Islet of Langerhans (tissue), 1 donor: Measurements from ENCODE around the gene LCE3A.
"Not testable (repeated sequence)": the region's sequence is repeated elsewhere in the genome, so short reads cannot be mapped to it uniquely, and the experiment has no call there.

ENCODE experiments used
- FAIRE-seq: peaks from one replicate; lab custom pipeline; 2011; peaks lifted over from hg19 to GRCh38; lab: Jason Lieb, UNC

The LCE3A gene, protein sequence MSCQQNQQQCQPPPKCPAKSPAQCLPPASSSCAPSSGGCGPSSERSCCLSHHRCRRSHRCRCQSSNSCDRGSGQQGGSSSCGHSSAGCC

DNA sequence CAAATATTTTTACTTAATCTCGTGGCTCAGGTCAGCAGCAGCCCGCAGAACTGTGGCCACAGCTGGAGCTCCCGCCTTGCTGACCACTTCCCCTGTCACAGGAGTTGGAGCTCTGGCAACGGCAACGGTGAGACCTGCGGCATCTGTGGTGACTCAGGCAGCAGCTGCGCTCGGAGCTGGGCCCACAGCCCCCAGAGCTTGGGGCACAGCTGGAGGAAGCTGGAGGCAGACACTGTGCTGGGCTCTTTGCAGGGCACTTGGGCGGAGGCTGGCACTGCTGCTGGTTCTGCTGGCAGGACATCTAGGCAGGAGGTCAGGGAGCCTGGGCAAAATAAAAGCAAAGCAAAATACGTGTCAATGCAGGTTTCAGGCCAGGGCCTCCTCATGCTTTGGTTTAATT is at the start of gene LCE3A:
TSS of gene LCE3A (minus strand) at position 301 of the 400 bp plus-strand sequence. CDS start at position 301, 0 bp downstream.
- FAIRE-seq: no peak

DNA sequence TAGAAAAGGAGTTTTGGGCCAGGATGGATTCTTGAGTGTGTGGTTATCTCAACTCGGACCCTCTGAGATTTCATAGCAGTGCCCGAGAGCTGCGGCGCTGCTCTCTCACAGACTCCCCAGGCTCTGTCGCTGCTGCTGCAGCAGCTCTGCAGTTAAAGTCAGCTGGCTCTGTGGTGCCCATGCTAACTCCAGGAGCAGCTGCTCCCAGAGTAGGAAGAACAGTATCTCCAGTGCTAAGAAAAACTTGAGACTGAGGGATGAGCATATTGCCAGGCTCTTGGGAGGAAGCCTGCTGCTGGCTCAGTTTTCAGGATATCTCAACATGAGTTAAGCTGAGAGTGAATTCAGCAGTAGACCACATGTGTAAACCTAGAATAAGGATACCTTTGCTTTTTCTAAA is 44.7 kb upstream of the LCE3A start:
- FAIRE-seq: no peak

DNA sequence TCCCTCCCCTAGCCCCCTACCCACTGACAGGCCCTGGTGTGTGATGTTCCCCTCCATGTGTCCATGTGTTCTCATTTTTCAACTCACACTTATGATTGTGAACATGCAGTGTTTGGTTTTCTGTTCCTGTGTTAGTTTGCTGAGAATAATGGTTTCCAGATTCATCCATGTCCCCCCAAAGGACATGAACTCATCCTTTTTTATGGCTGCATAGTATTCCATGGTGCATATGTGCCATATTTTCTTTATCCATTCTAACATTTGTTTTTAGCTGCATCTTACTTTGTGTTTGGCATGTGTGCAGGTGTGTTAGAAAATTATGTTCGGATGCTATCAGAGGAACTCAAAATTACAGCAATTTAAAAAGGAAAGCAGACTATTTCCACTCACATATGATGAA is 43.3 kb upstream of the LCE3A start:
- FAIRE-seq: not testable (repeated sequence)

DNA sequence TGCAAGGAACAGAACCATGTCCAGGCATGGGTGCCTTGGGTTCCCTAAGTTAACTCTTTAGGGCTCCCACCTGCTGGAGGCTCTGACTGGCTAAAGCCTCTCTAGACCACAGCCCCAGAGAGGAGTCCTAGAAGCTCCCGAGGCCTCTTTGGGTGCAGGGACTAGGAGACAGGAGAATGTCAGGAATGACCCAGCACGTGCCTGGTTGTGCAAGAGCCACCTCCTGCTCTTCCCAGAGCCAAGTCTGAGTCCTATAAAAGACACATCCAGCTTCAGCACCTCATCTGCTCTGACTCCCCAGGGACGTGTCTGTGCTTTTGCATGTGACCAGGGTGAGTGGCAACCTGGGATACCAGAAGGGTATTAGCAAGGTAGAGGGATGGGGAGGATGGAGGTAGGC is 40.2 kb upstream of the LCE3A start, which contains the start of gene LCE2D:
TSS of gene LCE2D (plus strand) at position 283 of the 400 bp plus-strand sequence. CDS start 726 bp downstream, outside the sequence.
- no peak for FAIRE-seq

DNA sequence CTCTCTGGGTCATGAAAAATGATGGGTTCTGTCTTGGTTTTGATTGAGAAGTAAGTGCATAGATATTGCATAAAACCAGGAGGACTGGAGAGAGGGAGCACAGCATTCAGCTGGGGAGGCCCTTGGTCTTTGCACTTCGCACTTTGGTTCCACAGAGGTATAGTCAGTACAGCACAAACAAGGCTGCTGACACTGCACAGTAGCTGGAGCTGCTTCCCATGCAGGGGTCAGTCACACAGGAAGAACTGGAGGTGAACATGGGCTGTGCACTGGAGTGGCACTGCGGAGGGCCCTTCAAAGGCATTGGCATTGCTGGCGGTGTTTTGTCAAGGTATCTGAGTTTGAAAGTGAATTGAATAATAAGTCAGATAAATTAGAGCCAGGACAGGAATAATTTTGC is 35.7 kb upstream of the LCE3A start:
- no peak for FAIRE-seq

DNA sequence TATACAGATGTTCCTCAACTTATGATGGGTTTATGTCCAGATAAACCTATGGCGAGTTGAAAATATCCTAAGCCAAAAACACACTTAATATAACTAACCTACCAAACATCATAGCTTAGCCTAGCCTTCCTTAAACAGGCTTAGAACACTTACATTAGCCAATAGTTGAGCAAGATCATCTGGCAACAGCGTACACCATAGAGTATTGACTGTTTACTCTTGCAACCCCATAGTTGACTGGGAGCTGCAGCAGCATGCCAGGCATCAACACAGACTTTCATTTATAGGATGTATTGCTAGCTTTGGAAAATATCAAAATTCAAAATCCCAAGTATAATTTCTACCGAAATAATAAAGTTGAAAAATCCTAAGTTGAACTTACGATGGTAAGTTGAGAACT is 34.8 kb upstream of the LCE3A start:
- no peak for FAIRE-seq

DNA sequence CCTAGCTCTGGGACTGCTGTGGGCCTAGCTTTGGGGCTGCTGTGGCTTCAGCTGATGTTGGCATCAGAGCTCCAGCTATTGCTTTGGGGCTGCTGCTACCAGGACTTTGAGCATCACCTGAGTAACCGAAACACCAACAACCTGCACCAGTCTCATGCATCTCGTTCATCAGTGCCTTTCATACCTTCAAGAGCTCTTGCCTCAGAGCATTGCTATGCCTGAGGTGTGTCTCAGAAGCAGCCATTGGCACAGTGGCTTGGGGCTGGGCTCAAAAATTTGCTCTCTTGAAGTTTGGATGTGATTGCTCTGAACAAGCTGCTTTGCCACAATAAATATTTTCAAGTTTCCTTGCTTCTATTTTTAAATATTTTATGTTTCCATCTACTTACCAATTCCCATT is 33.6 kb upstream of the LCE3A start:
- no peak for FAIRE-seq

DNA sequence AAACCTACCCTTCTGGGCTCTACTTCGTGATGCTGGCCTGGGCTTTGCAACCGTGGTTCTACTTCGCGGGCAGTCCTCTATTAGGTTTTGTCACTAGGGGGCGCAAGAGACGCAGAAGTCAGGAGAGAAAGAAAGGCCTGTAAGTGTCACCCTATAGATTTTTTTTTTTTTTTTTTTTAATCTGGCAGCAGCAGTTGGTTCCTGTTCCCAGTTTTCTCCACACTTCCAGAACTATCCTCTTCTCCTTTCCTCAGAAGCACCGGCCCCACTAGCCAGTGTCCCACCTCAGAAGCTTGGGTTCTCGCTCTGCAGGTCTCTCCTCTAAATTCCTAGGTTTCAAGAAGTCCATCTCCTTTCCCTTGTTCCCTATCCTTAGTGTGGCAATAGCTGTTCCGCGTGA is 31.2 kb upstream of the LCE3A start:
- no peak for FAIRE-seq

DNA sequence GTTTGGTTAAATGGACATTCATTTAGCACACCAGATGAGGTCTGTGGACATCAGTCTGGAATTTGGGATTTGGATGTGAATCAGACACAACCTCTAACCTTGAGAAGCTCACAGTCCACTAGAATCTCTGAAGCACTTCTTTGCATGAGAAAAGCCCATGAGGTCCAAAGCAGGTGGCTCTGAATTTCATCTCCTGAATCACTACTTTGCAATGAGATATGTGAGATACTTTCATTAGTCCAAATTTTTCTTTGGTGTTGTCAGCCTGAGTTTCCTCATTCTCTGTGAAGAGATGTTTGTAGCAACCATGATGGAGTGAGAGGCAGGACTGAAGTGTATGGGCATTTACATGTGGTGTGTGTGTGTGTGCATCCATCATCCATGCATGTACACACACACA is 23.8 kb upstream of the LCE3A start:
- no peak for FAIRE-seq

DNA sequence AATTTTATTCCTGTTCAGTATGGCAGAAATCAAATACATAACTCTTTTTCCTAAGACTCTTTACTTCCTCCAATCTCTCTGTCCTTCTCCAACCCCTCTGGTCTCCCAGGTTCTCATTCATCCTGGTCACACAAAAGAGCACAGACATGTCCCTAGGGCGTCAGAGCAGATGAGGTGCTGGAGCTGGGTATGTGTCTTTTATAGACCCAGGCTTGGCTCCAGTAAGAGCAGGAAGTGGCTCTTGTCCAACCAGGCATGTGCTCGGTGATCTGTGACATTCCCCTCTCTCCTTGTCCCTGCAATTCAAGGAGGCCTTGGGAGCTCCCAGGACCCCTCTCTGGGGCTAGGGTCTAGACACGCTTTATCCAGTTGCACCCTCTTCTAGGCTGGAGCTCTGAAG is 22.2 kb upstream of the LCE3A start:
- no peak for FAIRE-seq

DNA sequence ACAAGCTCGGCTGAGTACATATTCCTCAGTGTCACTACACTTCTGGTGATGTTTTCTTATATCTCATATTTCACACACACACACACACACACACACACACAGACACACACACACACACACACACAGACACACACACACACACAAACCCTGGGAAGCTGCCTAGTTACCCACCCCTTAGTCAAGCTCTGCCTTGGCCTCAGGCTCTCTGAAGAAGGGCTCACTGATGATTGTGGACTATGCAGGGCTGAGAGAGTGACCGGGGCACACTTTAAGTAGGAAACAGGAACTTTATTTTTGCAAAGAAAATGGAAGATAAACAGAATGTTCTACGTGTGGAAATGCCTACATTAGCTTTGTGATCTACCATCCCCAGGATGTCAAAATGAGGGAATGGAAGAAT is 21.0 kb upstream of the LCE3A start:
- no peak for FAIRE-seq

DNA sequence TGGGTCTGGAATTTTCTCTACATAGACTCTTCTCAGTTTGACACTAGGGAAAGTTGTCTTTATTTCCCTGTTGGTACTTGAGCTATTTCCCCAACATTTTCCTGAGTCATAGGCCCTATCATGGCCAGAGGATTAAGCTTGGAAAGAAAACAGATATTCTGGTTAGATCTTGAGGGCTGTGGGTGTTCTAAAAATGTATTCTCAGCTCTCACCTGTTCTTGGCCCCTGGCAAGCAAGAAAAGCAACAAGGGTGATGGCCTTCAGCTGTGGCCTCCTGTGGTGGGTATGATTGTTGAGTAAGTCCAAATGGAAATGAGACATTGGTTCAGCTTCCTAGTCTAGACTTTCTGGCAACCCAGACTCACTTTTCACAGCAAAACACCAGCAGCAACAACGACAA is 17.4 kb upstream of the LCE3A start:
- FAIRE-seq: no peak

DNA sequence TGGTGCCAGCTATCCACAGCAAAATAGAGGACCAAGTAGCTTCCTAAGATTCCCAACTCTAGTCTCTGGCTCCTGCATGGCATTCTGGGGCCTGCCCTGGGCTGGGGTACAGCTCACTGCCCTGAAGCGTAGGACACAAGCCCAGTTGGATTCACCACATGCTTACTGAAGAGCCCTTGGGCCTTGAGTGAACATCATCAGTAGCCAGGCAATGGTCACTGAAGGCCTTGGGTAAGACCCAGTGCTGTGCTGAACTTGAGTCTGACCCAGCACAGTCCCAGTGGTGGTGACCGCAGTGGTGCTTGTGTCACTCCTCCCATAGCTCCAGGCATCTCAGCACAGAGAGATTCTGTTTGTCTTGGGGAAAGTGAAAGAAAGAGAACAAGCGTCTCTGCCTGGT is 7.7 kb upstream of the LCE3A start:
- FAIRE-seq: no peak

DNA sequence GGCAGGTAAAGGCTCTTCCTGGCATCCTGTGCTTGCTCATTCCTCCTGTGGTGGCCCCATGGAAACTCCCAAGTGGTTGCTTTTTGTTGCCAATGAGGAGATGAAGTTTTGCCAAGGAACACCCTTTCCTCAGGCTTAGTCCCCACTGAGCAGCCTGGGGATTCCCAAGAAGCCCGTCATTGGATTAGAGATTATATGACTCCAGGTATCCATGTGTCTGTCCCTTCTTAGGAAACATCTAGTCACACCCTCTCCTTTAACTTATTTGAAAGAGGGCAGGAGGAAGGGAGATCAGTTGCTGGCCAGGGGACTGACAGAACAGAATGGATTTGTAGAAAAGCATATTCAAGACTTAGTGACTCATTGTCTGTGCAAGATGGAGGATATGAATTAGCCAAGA is 3.8 kb upstream of the LCE3A start:
- no peak for FAIRE-seq

DNA sequence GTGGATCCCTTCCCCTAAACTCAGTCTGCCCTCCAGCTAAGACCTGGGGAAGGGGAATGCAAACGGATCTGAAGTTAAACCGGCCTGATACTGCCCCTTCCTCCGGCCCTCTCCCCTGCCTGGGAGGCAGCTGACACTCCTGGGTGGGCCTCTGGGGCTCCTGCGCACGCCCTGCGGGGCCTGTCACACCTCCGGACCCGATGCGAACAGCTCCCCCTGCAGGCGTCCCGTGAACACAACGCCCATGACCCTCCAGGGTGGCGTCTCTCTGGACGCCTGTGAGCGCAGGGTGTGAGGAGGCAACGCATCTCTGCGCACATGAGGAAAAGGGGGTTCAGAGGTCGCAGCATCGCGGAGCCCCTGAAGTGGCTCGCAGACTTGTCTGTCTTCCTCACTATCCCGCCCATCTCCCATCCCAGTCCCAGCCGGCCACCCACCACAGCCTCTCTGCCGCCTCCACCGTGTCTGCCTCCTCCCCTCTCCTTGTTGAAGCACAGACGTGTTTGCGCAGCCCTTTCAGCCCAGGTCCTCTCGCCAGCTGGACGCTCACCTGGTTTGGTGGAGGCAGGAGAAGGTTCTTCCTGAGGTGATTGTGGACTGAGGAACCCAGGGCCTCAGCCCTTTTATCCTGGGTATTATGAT is 421 bp upstream of the LCE3A start:
- FAIRE-seq: no peak

DNA sequence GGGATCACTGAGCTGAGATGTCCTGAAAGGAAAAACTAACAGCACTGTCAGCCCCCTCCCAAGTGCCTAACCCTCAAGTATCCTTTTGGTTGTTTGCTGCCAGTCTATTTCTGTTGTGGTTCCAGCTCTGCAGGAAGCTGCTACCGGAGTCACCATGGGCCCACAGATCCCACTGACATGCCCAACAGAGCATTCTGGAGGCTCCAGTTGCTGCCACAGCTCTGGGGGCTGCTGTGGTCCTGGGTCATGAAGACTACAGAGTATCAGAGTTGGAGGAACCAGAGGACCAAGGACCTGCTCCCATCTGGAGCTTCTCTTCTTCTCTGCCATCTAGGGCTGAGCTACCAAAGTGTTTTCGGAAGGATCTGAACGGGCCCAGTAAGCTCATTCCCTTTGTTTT is 910 bp downstream of the LCE3A start:
- no peak for FAIRE-seq

DNA sequence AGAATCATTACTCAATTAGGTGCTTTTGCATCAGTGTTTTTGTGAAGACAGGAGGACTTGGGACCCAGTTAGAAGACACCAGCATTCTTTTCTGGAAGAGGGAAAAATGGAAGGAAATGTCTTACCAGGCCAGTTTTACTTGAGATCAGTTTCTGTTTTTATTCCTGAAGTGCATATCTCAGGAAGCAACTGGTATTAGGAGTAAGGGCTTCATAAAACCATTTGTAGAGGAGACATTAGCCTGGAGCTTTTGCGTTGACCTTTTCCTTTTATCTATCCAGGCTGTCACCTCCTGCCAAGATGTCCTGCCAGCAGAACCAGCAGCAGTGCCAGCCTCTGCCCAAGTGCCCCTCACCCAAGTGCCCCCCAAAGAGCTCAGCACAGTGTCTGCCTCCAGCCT is 9.4 kb downstream of the LCE3A start, which contains the start of gene LCE3B:
TSS of gene LCE3B (plus strand) at position 301 of the 400 bp plus-strand sequence. CDS start at position 301, 0 bp downstream.
- FAIRE-seq: no peak

DNA sequence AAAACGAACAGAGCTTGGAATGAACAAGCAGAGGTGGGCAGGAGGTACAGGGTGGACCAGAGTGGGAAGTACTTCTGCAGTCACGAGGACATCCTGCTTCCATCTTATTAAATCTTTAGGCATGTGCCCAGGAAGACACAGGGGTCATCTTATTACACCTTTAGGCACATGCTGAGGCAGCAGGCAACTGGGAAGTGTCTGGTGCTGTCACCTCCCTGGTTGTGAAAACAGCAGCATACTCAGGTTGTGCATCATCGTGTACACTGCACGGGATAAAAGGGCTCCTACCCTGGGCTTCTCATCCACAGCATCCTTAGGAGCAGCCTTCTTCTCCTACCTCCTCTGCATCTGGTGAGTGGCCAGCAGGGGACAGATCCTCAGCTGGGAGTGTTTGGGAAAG is 23.0 kb downstream of the LCE3A start, which contains the start of gene LCE3C:
TSS of gene LCE3C (plus strand) at position 301 of the 400 bp plus-strand sequence. CDS start 498 bp downstream, outside the sequence.
- no peak for FAIRE-seq

DNA sequence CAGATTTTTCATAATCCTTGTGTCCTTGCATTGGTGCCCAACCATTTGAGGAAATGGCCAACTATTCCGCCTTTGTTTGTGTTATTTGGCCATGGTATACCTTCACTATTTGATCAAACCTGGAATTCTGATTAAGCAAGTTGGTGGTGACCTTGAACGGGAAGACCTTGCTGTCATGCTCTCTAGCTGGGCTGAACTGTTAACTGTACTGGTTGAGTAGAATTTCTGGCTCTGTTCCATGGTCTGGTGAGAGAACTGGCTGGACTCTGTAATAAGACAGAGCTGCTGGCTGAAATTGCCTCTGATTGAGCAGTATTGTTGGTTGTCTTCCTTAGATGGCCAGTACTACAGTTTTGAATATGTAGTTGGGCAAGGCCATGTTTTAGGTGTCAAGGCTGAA is 25.9 kb downstream of the LCE3A start:
- FAIRE-seq: no peak

DNA sequence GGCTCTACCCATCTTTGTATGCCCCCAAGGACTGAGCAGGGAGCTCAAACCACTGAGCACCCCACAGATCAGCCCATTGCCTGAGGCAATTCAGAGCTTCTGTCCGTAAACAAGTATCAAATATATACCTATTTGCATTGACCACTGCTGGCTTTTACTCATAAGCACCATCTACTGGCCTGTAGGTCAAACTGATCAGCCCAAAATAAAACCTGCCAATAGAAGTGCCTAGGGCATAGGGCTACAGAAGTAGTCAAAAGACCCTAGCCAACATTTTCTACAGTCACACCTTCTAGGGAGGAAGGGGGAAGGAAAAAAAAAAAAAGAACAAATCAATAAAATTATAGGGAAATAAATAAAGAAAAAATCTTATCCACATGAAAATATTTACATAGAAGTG is 37.3 kb downstream of the LCE3A start:
- FAIRE-seq: no peak

DNA sequence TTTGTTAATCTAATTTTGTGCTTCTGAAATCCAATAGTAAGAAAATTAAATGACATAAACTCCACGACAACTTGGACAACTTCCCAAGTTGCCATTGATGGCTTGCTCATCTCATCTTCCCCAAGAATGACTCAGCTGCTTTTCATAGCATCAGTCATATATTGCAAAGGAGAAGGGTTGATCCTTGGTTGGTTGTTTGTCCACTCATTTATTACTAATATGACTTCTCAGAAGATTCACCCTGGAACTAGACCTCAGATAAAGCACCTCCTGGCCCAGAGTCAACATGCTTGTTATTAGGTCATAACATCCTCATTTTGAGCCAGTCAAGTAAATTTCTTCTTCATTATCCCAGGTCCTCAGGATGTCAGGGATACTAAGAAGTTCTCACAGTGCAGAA is 40.3 kb downstream of the LCE3A start:
- no peak for FAIRE-seq

DNA sequence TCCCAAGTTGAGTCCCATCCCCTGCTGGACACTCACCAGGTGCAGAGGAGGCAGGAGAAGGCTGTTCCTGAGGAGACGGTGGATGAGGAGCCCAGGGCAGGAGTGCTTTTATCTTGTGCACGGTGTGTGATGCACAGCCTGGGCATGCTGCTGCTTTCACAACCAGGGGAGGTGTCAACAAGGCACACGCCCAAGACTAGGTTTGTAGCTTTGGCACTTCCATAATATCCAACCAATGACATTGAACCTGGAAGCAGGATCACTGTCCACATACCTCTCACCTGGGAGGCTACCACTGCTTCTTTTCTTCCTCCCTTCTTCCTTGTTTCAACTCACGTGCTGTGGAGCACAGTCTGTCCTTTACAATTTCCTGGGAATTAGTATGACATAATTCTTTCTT is 42.5 kb downstream of the LCE3A start, which contains the start of gene LCE3D:
TSS of gene LCE3D (minus strand) at position 84 of the 400 bp plus-strand sequence. CDS start 580 bp downstream, outside the sequence.
- no peak for FAIRE-seq

DNA sequence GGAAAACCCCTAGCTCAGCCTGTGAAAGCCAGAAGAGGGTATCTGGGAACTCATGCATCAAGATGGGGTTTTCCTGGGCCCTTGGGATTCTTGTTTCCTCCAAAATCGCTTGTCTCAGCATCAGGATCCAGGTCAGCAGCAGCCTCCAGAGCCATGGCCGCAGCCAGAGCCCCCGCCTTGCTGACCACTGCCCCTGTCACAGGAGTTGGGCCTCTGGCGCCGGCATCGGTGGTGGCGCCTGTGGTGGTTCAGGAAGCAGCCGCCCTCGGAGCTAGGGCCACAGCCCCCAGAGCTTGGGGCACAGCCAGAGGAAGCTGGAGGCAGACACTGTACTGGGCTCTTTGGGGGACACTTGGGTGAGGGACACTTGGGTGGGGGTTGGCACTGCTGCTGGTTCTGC is 43.4 kb downstream of the LCE3A start:
- FAIRE-seq: not testable (repeated sequence)

DNA sequence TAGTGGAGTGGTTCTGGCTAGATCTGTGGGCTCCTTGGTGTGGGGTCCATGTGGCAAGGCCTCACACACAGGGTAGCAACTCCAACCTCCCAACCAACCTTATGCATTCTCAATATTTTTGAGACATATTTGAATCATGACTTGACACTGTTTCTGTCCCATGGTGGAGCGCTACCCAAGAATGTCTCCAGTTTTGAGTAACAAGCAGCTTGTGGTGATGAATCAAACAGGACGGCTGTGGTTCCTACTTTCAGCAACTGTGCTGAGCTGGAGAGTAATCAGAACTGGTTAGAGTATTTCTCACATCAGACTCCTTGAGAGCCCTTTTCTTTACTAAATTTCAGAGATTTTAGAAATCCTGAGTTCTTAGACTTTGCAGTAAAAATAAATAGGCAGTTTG is 45.7 kb downstream of the LCE3A start:
- FAIRE-seq: no peak
